Ishikawa (cell line): Measurements from ENCODE around the gene C6orf47.

Source experiments
- CEBPB ChIP-seq: IDR thresholded peaks from 2 replicates; pipeline ENCODE4 v1.6.1; 2012
- CREB1 ChIP-seq: IDR thresholded peaks from 2 replicates; pipeline ENCODE4 v1.6.1; 2012; ENCODE audit warnings: low read depth
- EGR1 ChIP-seq: IDR thresholded peaks from 2 replicates; pipeline ENCODE4 v1.6.1; 2012
- EP300 ChIP-seq: IDR thresholded peaks from 2 replicates; pipeline ENCODE4 v1.6.1; 2012; ENCODE audit warnings: borderline replicate concordance
- FOXM1 ChIP-seq: IDR thresholded peaks from 2 replicates; pipeline ENCODE4 v1.6.1; 2012; ENCODE audit warnings: low read depth, borderline replicate concordance
- NFIC ChIP-seq: IDR thresholded peaks from 2 replicates; pipeline ENCODE4 v1.6.1; 2012
- RAD21 ChIP-seq: IDR thresholded peaks from 2 replicates; pipeline ENCODE4 v1.6.1; 2012; ENCODE audit warnings: low read depth
- REST ChIP-seq: IDR thresholded peaks from 2 replicates; pipeline ENCODE4 v1.6.1; 2012; ENCODE audit warnings: low read depth, mild to moderate bottlenecking
- TAF1 ChIP-seq: IDR thresholded peaks from 2 replicates; pipeline ENCODE4 v1.6.1; 2012; ENCODE audit warnings: low read depth, mild to moderate bottlenecking
- TCF12 ChIP-seq: IDR thresholded peaks from 2 replicates; pipeline ENCODE4 v1.6.1; 2012; ENCODE audit warnings: low read depth
- TEAD4 ChIP-seq: IDR thresholded peaks from 2 replicates; pipeline ENCODE4 v1.6.1; 2012
- USF1 ChIP-seq: IDR thresholded peaks from 2 replicates; pipeline ENCODE4 v1.6.1; 2012
- YY1 ChIP-seq: IDR thresholded peaks from 2 replicates; pipeline ENCODE4 v1.6.1; 2012; ENCODE audit warnings: low read depth
- ZBTB7A ChIP-seq: IDR thresholded peaks from 2 replicates; pipeline ENCODE4 v1.6.1; 2012; ENCODE audit warnings: low read depth
- TF ChIP-seq, protein P1 (sequence below): IDR thresholded peaks from 2 replicates; pipeline ENCODE4 v1.6.1; 2012

The C6orf47 gene

GRCh38 chr6:31614684-31615578 lies 45.6 kb downstream of the C6orf47 start, which contains the start of gene AIF1:
Gene AIF1, plus strand, starts transcription at chr6:31615234. Its CDS starts 96 bp downstream, at chr6:31615330.
- TF ChIP-seq TAF1 (no peak), TEAD4 (no peak), FOXM1 (no peak), USF1 (no peak), CEBPB (no peak), RAD21 (no peak), ZBTB7A (no peak), EP300 (no peak), EGR1 (no peak), REST (no peak)

GRCh38 chr6:31614075-31614619 lies 46.4 kb downstream of the C6orf47 start:
- no peak for TF ChIP-seq YY1
- TF ChIP-seq TAF1: no peak
- TF ChIP-seq ZBTB7A: no peak
- TF ChIP-seq CEBPB: no peak
- TF ChIP-seq TEAD4: no peak
- TF ChIP-seq NFIC: no peak
- no peak for TF ChIP-seq EP300
- TF ChIP-seq RAD21: no peak
- TF ChIP-seq FOXM1: no peak
- TF ChIP-seq EGR1: no peak
- TF ChIP-seq USF1: no peak
- TF ChIP-seq TCF12: no peak
- no peak for TF ChIP-seq REST
- no peak for TF ChIP-seq CREB1
- TF ChIP-seq, protein P1, sequence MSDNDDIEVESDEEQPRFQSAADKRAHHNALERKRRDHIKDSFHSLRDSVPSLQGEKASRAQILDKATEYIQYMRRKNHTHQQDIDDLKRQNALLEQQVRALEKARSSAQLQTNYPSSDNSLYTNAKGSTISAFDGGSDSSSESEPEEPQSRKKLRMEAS: no peak

- TF ChIP-seq YY1: no peak
These were observed 49.6 kb downstream of the C6orf47 start for GRCh38 chr6:31610968-31611367.

DNA sequence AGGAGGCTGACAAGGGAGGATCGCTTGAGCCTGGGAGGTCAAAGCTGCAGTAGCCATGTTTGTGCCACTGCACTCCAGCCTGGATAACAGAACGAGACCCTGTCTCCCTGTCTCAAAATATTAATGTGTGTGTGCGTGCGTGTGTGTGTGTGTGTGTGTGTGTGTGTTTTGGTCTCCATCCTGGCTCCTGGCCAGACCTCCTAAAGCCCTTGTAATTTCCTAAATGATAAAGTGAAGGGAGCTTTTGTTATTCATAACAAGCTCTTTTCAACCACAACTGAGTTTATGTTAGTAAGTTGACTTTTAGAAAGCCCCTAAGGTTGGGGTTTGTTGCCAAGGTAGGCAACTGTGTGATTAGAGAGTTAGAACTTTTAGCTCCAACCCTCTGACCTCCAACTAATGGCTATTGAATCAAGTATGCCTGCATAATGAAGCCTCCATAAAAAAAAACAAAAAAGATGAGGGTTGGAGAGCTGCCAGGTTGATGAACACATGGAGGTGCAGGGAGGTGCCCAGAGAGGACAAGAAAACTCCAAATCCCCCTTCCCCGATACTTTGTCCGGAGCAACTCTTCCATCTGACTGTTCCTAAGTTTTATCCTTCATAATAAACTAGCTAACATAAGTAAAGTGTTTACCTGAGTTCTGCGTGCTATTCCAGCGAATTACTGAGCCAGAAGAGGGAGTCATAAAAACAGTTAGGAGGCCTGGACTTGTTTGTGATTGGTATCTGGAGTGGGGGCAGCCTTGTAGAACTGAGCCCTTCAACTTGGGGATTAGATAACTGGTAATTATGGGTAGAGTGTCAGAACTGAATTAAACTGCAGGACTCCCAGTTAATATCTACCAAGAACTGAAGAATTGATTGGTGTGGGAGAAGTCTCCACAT lies 50.8 kb downstream of the C6orf47 start:
- TF ChIP-seq TCF12 (no peak), ZBTB7A (no peak), FOXM1 (no peak), YY1 (no peak), REST (no peak), CEBPB (no peak), TEAD4 (no peak), USF1 (no peak)
- TF ChIP-seq, protein P1: no peak
